ENCODE results near the gene ATXN7.

ATXN7 gene

GRCh38 chr3:63863150-63864007 is at the start of gene ATXN7, which contains the start of gene THOC7:
Gene ATXN7, plus strand, starts transcription at chr3:63863867. Its CDS starts 48,732 bp downstream, at chr3:63912599.
Gene THOC7, minus strand, starts transcription at chr3:63863805. Its CDS starts 15 bp downstream, at chr3:63863790.
- DNase-seq = peak; percentile 52

GRCh38 chr3:63814237-63814636 is 49.4 kb upstream of the ATXN7 start:
- no peak for DNase-seq

GRCh38 chr3:63817225-63817624 is 46.4 kb upstream of the ATXN7 start:
- DNase-seq = no peak

- DNase-seq = peak; percentile 20
Measured at GRCh38 chr3:63818282-63819150, 45.2 kb upstream of the ATXN7 start.

GRCh38 chr3:63819151-63819398 is 44.6 kb upstream of the ATXN7 start, which contains the start of gene C3orf49:
Gene C3orf49, plus strand, starts transcription at chr3:63819299. Its CDS starts 173 bp downstream, at chr3:63819472.
- no peak for DNase-seq

- DNase-seq = no peak
Measured at GRCh38 chr3:63824309-63824708, 39.4 kb upstream of the ATXN7 start.

- DNase-seq = no peak
Measured at GRCh38 chr3:63830526-63830925, 33.1 kb upstream of the ATXN7 start.

GRCh38 chr3:63832395-63832794 is 31.3 kb upstream of the ATXN7 start:
- no peak for DNase-seq

GRCh38 chr3:63841704-63842103 is 22.0 kb upstream of the ATXN7 start:
- DNase-seq = no peak

GRCh38 chr3:63842127-63842526 is 21.5 kb upstream of the ATXN7 start:
- no peak for DNase-seq

- DNase-seq = no peak
Measured at GRCh38 chr3:63845215-63845614, 18.5 kb upstream of the ATXN7 start.

GRCh38 chr3:63847718-63848450 is 15.8 kb upstream of the ATXN7 start:
- DNase-seq = no peak

- DNase-seq = no peak
Measured at GRCh38 chr3:63849175-63849574, 14.5 kb upstream of the ATXN7 start.

GRCh38 chr3:63851287-63851686 is 12.4 kb upstream of the ATXN7 start:
- no peak for DNase-seq

- DNase-seq = no peak
Measured at GRCh38 chr3:63853106-63853505, 10.6 kb upstream of the ATXN7 start.

GRCh38 chr3:63855333-63855940 is 8.2 kb upstream of the ATXN7 start:
- DNase-seq = no peak

GRCh38 chr3:63857311-63857710 is 6.4 kb upstream of the ATXN7 start:
- no peak for DNase-seq

- no peak for DNase-seq
Measured at GRCh38 chr3:63860776-63861175, 2.9 kb upstream of the ATXN7 start.

GRCh38 chr3:63861306-63861705 is 2.4 kb upstream of the ATXN7 start:
- DNase-seq = no peak

- DNase-seq = no peak
Measured at GRCh38 chr3:63862804-63863149, 890 bp upstream of the ATXN7 start.

GRCh38 chr3:63864008-63864964 is 619 bp downstream of the ATXN7 start:
- no peak for DNase-seq

GRCh38 chr3:63864965-63865327 is 1.3 kb downstream of the ATXN7 start:
- no peak for DNase-seq
